Neural progenitor cell (in vitro differentiated cells): Measurements from ENCODE around the gene MMP25.
A peak's percentile ranks its signal among the peaks of the same experiment; 100 is the strongest.

ENCODE experiments used
- CTCF ChIP-seq: fragments of 200-600 bp; sonication (generic); IDR thresholded peaks from 2 replicates; pipeline ENCODE4 v1.5.1; 2017; ENCODE audit warnings: antibody characterized with exemption, mild to moderate bottlenecking
- EZH2 ChIP-seq: fragments of 200-600 bp; sonication (generic); IDR thresholded peaks from 2 replicates; pipeline ENCODE4 v1.6.1; 2017; ENCODE audit warnings: antibody characterized with exemption, mild to moderate bottlenecking, moderate library complexity
- EZH2phosphoT487 ChIP-seq: fragments of 200-600 bp; sonication (generic); IDR thresholded peaks from 2 replicates; pipeline ENCODE4 v1.6.1; 2017; ENCODE audit warnings: antibody characterized with exemption

DNA sequence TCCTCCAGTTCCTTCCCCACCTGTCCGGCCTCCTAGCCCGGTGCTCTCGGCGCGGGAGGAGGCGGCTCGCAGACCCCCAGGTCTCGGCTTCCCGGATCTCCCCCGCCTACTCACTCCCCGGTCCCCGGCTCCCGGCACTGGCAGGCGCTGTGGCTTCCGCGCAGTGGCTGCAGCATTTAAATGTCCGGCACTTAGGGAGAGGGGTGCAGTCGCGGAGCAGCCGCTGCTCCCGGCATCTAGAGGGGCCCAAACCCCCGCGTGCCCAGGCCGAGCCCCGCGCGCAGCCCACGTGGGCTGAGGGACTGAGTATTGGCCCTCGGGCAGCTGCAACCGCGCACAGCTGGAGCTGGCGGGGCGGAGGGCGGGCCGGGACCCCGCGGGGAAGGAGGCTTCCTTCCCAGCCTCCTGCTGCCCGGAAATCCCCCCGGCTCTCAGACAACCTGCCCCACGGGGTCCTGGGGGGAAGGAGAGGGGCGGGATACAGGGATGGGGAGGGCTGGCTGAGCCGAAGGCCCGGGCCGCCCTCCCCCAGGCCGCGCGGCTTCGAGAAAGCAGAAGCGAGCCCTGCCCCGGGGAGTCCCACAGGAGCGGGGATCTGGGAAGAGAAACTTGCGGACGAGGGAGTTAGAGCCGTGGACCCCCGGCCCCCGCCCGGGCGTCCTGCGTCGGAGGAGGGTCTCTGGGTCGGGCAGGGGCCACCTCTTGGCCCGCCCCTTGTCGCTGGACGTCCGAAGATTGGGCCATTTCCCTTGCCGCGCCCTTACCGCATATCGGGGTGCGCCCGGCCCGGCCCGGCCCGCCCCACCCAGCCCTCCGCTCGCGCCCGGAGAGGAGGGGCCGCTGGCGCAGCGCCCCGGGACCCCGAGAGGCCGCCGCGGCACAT is at the start of gene MMP25:
- TF ChIP-seq CTCF (no peak), EZH2phosphoT487 (peak; percentile 50), EZH2 (peak; percentile 81)
